ACC112 (cell line): ENCODE measurements around the gene AADACL4.

Experiments
- H2AFZ ChIP-seq: fragments of 200-600 bp; sonication (generic); one replicate; pipeline ENCODE4 v1.6.0; 2017; ENCODE audit warnings: antibody characterized with exemption, low read length; ENCODE audit not compliant: unreplicated experiment
- H3K27ac ChIP-seq: fragments of 200-600 bp; sonication (generic); 2 replicates; pipeline ENCODE4 v1.5.1; 2014; ENCODE audit warnings: low read depth, mild to moderate bottlenecking, antibody characterized with exemption, low read length, moderate library complexity
- H3K27me3 ChIP-seq: fragments of 200-600 bp; sonication (generic); 2 replicates; pipeline ENCODE4 v1.6.1; 2014; ENCODE audit warnings: mild to moderate bottlenecking, antibody characterized with exemption, low read length, moderate library complexity, mixed read lengths; ENCODE audit not compliant: insufficient read depth
- H3K36me3 ChIP-seq: fragments of 200-600 bp; sonication (generic); 2 replicates; pipeline ENCODE4 v1.6.1; 2016; ENCODE audit warnings: mild to moderate bottlenecking, antibody characterized with exemption, low read length, moderate library complexity, mixed read lengths; ENCODE audit not compliant: insufficient read depth
- H3K4me1 ChIP-seq: fragments of 200-600 bp; sonication (generic); one replicate; pipeline ENCODE4 v1.6.1; 2016; ENCODE audit warnings: low read length, mixed read lengths; ENCODE audit not compliant: insufficient read depth, unreplicated experiment, control insufficient read depth
- H3K4me3 ChIP-seq: fragments of 200-600 bp; sonication (generic); 2 replicates; pipeline ENCODE4 v1.5.1; 2014; ENCODE audit warnings: mild to moderate bottlenecking, low read depth, low read length
- H3K79me2 ChIP-seq: fragments of 200-600 bp; sonication (generic); one replicate; pipeline ENCODE4 v1.6.0; 2016; ENCODE audit warnings: low read length; ENCODE audit not compliant: control insufficient read depth, unreplicated experiment, insufficient read depth

The AADACL4 gene

DNA sequence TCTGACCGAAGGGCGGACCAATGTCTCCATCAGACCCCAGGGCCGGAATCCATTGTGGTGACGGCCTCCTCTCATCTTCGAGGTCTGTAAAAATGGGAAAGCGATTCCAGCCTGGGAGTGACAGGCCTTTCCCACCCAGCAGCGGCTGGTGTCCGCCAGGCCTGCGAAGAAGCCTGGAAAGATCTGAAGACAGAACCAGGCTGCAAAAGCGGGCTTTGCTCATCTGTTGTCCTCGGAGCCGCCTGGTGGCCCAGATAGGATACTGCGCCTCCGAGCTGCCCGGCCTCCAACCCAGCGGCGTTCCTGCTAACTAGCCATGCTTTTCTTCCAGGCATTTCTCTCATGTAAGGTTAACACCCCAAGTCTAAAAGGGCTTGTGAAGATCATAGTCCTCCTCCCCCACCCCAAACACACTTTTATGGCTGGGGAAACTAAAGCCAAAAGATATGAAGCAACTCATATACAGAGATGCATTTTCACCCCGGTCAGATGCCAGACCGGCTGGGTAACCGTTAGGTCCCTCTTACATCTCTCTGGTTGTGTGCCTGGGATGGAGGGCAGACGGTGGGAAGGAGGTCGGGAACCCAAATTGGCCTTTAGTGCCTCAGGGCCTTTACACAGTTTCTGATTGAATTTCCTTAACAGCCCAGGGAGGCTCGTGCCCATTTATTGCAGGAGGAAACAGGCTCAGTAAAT is 23.9 kb upstream of the AADACL4 start:
- Histone ChIP-seq H3K36me3 (no peaks in the 10 kb centered on the region), H2AFZ (no peak overlapping the region), H3K79me2 (no peaks in the 10 kb centered on the region), H3K4me3 (peak overlapping the region; percentile 83), H3K4me1 (peaks cover 24% of the 10 kb centered on the region), H3K27ac (no peak overlapping the region), H3K27me3 (no peaks in the 10 kb centered on the region)

DNA sequence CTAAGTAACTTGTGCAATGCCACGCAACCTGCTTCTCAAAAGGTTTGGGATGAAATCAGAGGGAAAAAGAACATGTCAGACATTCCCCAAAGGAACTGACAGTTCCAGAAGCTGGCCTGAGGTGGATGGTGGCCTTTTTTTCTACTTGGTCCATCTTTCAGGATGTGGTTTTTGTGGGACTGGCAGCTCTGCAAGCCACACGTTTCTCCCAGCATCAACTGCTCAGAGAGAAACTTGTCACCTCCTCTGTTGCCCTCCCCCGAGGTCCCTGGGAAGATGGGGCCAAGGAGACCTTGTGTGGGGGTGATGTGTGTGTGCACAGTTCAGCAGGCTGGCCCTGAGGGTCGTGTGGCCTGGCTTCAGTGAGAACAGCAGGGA is 23.4 kb upstream of the AADACL4 start:
- Histone ChIP-seq H3K79me2 (no peaks in the 10 kb centered on the region), H3K36me3 (no peaks in the 10 kb centered on the region), H3K27ac (no peak overlapping the region), H2AFZ (no peak overlapping the region), H3K4me3 (no peak overlapping the region), H3K27me3 (no peaks in the 10 kb centered on the region), H3K4me1 (peaks cover 18% of the 10 kb centered on the region)

DNA sequence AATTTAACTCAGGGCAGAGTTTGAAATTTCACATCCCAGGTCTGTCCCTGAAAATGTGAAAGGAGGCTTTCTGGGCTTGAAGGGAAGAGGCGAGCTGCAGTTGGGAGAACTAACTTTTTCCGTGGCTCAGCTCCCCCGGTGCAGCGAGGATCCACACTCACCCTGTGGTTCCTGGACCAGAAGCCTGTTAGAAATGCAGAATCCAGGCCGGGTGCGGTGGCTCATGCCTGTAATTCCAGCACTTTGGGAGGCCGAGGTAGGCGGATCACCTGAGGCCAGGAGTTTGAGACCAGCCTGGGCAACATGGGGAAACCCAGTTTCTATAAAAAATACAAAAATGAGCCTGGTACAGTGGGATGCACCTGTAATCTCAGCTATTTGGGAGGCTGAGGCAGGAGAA is 23.0 kb upstream of the AADACL4 start:
- no peak overlapping the region for H2AFZ ChIP-seq
- no peak overlapping the region for H3K27ac ChIP-seq
- peaks cover 15% of the 10 kb centered on the region for H3K4me1 ChIP-seq
- H3K27me3 ChIP-seq: no peaks in the 10 kb centered on the region
- no peaks in the 10 kb centered on the region for H3K36me3 ChIP-seq
- H3K79me2 ChIP-seq: no peaks in the 10 kb centered on the region
- no peak overlapping the region for H3K4me3 ChIP-seq

DNA sequence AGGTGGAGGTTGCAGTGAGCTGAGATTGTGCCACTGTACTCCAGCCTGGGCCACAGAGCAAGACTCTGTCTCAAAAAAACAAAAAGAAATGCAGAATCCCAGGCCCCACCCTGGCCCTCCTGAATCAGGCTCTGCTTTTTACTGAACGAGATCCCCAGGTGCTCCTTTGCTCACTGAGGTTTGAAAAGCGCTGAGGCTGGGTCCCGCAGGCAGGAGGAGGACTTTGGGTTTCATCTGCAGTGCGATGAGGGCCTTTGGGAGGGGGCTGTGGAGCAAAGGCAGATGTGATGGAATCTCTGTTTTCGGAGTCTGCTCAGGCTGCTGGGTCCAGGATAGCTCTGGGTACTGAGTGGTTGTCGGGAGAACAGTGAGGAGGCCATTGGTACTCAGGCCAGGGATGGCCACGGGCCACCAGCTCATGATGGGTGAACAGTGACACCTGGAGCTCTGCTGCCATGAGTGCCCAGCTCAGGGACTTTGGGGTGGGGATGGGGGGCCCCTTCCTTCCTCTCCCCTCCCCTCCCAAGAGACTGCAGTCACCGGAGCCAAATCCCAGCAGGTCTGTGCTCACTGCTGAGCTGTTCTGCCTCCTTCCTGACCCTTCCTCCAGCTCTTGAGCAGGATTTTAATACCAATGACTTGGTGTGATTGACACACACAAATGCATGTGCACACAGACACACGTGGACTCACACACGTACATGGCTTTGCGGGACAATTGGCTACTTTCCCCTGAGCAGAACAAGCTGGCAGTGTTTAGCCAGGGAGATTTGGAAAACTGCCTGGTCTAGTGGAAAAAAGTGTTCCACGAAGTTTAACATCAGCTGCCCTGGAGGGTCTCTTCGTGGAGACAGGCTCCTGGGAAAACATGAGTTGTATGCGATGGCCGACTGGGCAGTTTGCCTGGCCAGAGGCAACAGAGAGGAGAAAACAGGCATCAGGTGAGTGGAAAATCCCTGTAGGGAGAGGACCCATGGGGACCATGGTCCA is 22.2 kb upstream of the AADACL4 start:
- no peaks in the 10 kb centered on the region for H3K79me2 ChIP-seq
- no peak overlapping the region for H3K4me3 ChIP-seq
- H2AFZ ChIP-seq: no peak overlapping the region
- H3K4me1 ChIP-seq: peaks cover 15% of the 10 kb centered on the region
- H3K27ac ChIP-seq: no peak overlapping the region
- H3K36me3 ChIP-seq: no peaks in the 10 kb centered on the region
- no peaks in the 10 kb centered on the region for H3K27me3 ChIP-seq

DNA sequence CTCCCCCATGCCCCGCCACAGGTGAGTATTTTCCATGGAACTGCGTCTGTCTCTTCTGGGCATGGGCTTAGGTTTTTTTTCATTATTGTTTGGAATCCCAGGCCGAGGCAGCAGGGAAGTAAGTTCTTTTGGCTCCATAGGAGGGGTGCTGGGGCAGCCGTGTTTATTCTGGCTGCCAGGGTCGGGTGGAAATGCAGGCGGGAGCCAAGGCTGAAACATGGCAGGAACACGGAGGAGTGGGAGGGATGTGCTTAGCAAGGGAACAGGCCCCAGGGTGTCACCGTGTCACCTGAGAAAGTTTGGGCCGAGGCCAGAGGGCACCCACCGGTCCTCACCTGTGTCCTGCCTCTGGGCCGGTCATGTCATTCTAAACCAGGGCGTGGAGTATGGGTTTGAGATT is 21.4 kb upstream of the AADACL4 start:
- H2AFZ ChIP-seq: no peak overlapping the region
- H3K4me3 ChIP-seq: no peak overlapping the region
- H3K4me1 ChIP-seq: peaks cover 15% of the 10 kb centered on the region
- H3K27ac ChIP-seq: no peak overlapping the region
- H3K36me3 ChIP-seq: no peaks in the 10 kb centered on the region
- no peaks in the 10 kb centered on the region for H3K79me2 ChIP-seq
- H3K27me3 ChIP-seq: no peaks in the 10 kb centered on the region

DNA sequence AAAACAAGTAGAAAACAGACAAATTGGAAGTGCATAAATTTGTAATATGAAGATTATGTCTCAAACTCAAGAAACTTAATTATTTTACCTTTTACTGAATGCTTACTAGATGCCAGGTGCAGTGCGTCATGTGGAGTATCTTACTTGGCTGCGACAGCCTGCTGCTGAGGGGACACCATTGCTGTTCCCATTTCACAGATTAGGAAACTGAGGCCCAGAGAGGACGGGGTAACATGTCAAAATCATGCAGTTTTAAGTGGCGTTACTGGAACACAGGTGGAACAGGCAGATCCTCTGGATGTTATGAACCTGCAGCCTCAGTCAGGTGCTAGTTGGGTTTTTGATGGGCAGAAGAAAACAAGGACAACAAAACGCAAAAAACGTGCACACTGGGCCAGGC is 18.6 kb upstream of the AADACL4 start:
- no peak overlapping the region for H2AFZ ChIP-seq
- 0 out of 2 replicates have a peak, but pooled peaks cover 3% of the 10 kb centered on the region for H3K27me3 ChIP-seq
- no peak overlapping the region for H3K27ac ChIP-seq
- no peak overlapping the region for H3K4me3 ChIP-seq
- H3K36me3 ChIP-seq: no peaks in the 10 kb centered on the region
- no peaks in the 10 kb centered on the region for H3K79me2 ChIP-seq
- peaks cover 5% of the 10 kb centered on the region for H3K4me1 ChIP-seq

DNA sequence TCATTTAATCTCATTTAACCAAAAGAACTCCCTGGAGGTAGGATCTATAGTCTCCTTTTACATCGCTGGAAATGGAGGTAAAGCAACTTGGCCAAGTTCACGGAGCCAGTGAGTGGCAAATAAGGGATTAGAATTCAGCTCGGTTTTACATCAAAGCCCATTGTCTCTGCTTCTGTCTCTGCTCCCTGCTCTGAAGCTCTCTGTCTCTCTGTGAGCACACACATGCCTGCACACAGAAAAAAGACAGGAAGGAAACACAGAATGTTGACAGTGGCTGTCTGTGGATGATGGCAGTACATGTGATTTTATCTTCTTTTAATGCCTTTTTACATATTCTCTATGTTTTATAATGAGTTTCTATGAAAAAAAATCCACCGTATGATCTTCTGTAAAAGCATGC is 17.0 kb upstream of the AADACL4 start:
- Histone ChIP-seq H3K27me3 (peaks cover 3% of the 10 kb centered on the region; the same call in 1 of the 2 replicates), H2AFZ (no peak overlapping the region), H3K27ac (no peak overlapping the region)

DNA sequence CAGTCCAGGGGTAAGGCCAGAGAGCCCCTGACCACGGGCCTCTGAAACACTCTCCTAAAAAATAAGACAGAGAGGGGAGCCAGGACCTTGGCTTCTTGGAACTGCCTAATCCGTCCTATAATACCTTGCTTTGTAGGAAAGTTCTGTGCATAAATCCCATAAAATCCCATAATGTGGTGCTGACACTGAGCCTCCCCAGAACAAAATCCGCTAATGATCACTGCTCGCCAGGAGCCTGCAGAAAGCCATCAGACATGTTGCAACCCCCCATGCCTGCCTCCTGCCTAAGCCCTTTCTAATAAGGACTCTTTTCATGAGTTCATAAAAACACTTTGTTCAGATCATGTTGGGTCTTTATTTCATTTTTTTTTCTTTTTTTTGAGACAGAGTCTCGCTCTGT is 16.6 kb upstream of the AADACL4 start:
- Histone ChIP-seq H3K27me3 (peaks cover 3% of the 10 kb centered on the region; the same call in 1 of the 2 replicates), H2AFZ (no peak overlapping the region), H3K79me2 (no peaks in the 10 kb centered on the region), H3K27ac (no peak overlapping the region), H3K4me3 (no peak overlapping the region), H3K4me1 (peaks cover 5% of the 10 kb centered on the region), H3K36me3 (no peaks in the 10 kb centered on the region)

More for the DNA sequence above, 17.0 kb upstream of the AADACL4 start:
- H3K36me3 ChIP-seq: no peaks in the 10 kb centered on the region
- peaks cover 5% of the 10 kb centered on the region for H3K4me1 ChIP-seq
- no peak overlapping the region for H3K4me3 ChIP-seq
- no peaks in the 10 kb centered on the region for H3K79me2 ChIP-seq

DNA sequence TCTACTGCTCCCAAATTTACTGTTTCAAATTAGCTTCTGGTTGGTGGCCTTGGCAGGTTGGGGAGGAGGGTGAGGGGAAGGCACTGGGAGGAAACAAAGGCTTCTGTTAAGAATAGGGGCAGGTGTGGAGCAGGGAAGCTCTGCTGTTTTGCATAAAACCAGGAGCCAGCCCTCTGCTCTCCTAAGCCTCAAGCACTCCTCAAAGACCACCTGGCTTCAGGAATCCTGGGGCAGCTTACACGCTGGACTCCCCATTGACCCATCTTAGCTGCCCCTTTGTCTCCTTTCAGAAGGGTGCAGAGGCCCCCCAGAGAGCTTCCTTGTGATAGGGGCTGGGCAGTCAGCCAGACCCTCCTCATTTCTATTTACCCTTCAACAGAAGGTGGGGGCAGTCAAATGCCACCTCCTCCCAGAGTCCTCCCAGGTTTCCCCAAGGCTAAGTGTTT is 14.4 kb upstream of the AADACL4 start:
- no peak overlapping the region for H3K27ac ChIP-seq

DNA sequence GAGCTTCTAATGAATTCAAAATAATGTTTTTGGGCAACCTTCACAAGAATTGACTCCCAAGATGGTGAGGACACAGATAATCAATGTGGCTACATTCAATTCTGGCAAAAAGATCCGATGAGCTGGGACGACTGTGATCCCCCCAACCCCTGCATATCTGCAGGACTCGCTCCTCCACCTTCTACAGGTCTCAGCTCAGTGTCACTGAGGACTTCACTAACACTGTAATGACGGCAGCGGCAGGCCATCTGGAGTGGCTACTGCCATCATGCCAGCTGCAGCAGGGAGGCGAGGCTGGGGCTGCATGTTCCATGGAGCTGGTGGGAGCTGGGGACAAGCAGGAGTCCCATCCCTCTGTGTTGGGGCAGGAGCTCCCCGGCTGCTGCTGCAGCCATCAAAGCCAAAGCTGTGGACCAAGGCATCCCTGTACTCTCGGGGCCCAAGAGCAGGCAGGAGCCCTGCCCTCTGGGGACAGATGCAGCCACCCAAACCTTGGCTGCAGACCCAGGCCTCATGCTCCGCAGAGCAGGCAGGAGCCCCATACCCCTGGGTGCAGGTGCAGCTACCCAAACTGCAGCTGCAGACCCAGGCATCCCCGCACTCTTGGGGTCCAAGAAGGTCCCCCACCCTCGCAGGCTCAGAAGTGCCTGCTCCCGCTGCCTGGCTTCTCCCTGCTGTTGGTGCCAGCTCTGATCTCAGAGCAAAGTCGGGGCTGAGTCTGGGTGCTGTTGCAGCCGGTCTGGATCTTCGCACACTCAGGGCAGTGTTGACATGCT is 13.7 kb upstream of the AADACL4 start:
- H3K4me1 ChIP-seq: peaks cover 5% of the 10 kb centered on the region
- no peak overlapping the region for H3K4me3 ChIP-seq
- no peak overlapping the region for H2AFZ ChIP-seq
- no peaks in the 10 kb centered on the region for H3K79me2 ChIP-seq
- H3K27me3 ChIP-seq: peaks cover 3% of the 10 kb centered on the region; the same call in 1 of the 2 replicates
- no peaks in the 10 kb centered on the region for H3K36me3 ChIP-seq
- H3K27ac ChIP-seq: no peak overlapping the region

More for the DNA sequence above, 14.4 kb upstream of the AADACL4 start:
- Histone ChIP-seq H3K4me1 (peaks cover 5% of the 10 kb centered on the region), H3K79me2 (no peaks in the 10 kb centered on the region), H2AFZ (no peak overlapping the region), H3K36me3 (no peaks in the 10 kb centered on the region), H3K4me3 (no peak overlapping the region), H3K27me3 (peaks cover 3% of the 10 kb centered on the region; the same call in 1 of the 2 replicates)
